GM12801 (cell line): ENCODE data around the gene MTHFS.

Source experiments
- CTCF ChIP-seq: IDR thresholded peaks from one replicate; pipeline ENCODE4 v1.5.1; 2011; ENCODE audit warnings: control low read depth; ENCODE audit not compliant: insufficient read length; ENCODE audit errors: extremely low read depth

Gene MTHFS

GRCh38 chr15:79896634-79897379 lies at the start of gene MTHFS:
Gene MTHFS (minus strand): TSS chr15:79897014. CDS start chr15:79896988, 26 bp downstream.
- no peak for TF ChIP-seq CTCF

DNA sequence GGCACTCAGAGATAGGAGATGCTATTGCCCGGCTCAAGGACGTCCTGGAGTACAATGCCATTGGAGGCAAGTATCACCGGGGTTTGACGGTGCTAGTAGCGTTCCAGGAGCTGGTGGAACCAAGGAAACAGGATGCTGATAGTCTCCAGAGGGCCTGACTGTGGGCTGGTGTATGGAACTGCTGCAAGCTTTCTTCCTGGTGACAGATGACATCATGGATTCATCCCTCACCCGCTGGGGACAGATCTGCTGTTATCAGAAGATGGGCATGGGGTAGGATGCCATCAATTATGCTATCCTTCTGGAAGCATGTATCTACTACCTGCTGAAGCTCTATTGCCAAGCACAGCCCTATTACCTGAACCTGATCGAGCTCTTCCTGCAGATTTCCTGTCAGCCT lies 47.8 kb upstream of the MTHFS start:
- no peak for TF ChIP-seq CTCF

DNA sequence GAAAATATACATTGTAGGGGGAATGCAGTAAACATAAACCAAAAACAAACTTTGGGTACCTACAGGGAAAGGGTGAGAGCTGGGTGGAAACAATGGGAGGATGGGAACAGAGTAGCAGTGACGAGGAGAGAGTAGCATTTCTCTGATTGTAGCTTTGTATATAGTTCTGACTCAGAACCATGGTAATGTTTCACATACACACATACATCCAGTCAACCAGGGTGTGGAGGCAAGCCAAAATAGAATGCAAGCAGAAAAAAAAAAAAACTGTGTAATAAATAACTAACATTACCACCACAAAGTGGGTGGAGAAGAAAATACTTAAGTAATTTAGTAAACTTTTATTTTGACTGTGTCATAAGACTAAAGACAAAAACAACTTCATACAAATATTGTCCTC lies 47.0 kb upstream of the MTHFS start:
- no peak for TF ChIP-seq CTCF

DNA sequence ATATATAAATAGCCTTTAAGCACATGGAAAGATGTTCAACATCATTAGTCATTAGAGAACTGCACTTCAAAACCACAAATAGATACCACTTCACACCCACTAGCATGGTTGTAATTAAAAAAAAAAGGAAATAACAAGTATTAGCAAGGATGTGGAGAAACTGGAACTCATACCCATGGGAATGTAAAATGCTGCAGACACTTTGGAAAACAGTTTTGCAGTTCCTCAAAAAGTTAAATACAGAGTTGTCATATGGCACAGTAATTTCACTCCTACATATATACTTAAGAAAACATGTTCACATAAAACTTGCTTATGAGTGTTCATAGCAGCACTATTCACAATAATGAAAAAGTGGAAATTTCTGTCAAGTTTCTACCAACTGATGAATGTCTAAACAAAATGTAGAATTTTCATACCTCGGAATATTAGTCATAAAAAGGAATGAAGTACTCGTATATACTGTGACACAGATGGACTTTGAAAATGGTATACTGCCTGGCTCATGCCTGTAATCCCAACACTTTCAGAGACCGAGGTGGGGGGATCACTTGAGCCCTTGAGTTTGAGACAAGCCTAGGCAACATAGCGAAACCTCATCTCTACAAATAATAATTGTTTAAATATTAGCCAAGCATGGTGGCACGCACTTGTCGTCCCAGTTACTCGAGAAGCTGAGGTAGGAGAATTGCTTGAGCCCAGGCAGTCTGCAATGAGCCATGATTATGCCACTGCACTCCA lies 46.1 kb upstream of the MTHFS start:
- no peak for TF ChIP-seq CTCF

DNA sequence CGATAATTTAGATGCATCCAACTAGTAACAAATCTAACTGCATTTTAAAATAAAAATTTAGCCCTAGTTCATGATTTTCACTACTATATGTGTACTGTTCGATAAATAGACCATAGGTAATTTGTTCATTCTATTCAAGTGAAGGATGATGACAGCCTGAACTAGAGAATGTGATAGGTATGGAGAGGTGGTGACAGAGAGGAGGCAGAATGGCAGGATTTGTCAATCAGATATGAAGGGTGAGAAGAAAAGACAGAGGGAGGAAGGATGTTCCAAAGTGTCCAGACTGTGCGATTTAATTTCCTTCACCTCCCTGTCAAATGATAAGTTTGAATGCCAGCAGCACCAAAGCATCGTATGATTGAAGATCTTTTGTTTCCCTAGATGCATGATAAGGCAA lies 42.6 kb upstream of the MTHFS start:
- TF ChIP-seq CTCF = no peak

- TF ChIP-seq CTCF = no peak
Observed at GRCh38 chr15:79938143-79938542, 41.3 kb upstream of the MTHFS start.

DNA sequence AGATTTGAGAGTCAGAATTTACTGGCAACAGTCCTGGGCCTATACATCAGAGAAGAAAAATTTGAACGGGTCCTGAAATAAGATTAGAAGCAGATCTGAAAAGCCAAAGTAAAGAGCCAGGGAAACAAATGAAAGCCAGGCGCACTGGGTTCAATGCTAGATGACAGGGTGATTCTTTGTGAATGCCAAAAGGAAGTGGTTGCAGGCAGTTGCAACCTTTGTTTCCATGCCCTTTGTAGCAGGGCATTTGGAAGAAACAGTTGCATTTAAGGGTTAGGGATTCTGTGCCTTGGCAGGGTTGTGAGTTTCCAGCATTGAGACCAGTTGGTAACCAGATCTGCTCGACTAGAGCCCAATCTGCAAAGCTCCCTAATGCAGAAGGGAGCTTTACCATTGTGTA lies 36.4 kb upstream of the MTHFS start:
- TF ChIP-seq CTCF = no peak
